Hematopoietic multipotent progenitor cell treated with erythropoietin and hydrocortisone succinate and interleukin-3 and kit ligand, for 4 days (in vitro differentiated cells): ENCODE measurements around the gene LRCH2.
A peak's percentile ranks its signal among the peaks of the same experiment; 100 is the strongest.
"Not testable (repeated sequence)": the region's sequence is repeated elsewhere in the genome, so short reads cannot be mapped to it uniquely, and the experiment has no call there.

ENCODE experiments used
- DNase-seq: peaks from one replicate; pipeline ENCODE4 v3.0.0-alpha.2; 2015

Gene LRCH2

GRCh38 chrX:115233497-115234455 is at the start of gene LRCH2:
LRCH2 (minus strand) TSS chrX:115234096; CDS start chrX:115234041, 55 bp downstream.
- peak; percentile 15 for DNase-seq

GRCh38 chrX:115269051-115269683 is 35.3 kb upstream of the LRCH2 start:
- no peak for DNase-seq

GRCh38 chrX:115268421-115268820 is 34.5 kb upstream of the LRCH2 start:
- peak; percentile 9 for DNase-seq

GRCh38 chrX:115266300-115266699 is 32.4 kb upstream of the LRCH2 start:
- no peak for DNase-seq

GRCh38 chrX:115264009-115264408 is 30.1 kb upstream of the LRCH2 start:
- no peak for DNase-seq

- no peak for DNase-seq
These were observed 27.3 kb upstream of the LRCH2 start for GRCh38 chrX:115261148-115261547.

- DNase-seq = no peak
These were observed 26.4 kb upstream of the LRCH2 start for GRCh38 chrX:115260330-115260729.

- peak; percentile 13 for DNase-seq
These were observed 25.5 kb upstream of the LRCH2 start for GRCh38 chrX:115259238-115259875.

- DNase-seq = no peak
These were observed 23.8 kb upstream of the LRCH2 start for GRCh38 chrX:115257711-115258110.

GRCh38 chrX:115255003-115255402 is 21.1 kb upstream of the LRCH2 start:
- DNase-seq = no peak

- no peak for DNase-seq
These were observed 17.8 kb upstream of the LRCH2 start for GRCh38 chrX:115251458-115252233.

- DNase-seq = no peak
These were observed 3.2 kb upstream of the LRCH2 start for GRCh38 chrX:115237056-115237455.

- no peak for DNase-seq
These were observed 2.7 kb upstream of the LRCH2 start for GRCh38 chrX:115236560-115236959.

GRCh38 chrX:115234461-115234860 is 565 bp upstream of the LRCH2 start:
- DNase-seq = no peak

GRCh38 chrX:115232933-115233496 is 881 bp downstream of the LRCH2 start:
- DNase-seq = no peak

- no peak for DNase-seq
These were observed 4.4 kb downstream of the LRCH2 start for GRCh38 chrX:115229337-115230003.

GRCh38 chrX:115226929-115227328 is 7.0 kb downstream of the LRCH2 start:
- DNase-seq = peak; percentile 30

- DNase-seq = not testable (repeated sequence)
These were observed 16.6 kb downstream of the LRCH2 start for GRCh38 chrX:115217346-115217745.

GRCh38 chrX:115214605-115215004 is 19.3 kb downstream of the LRCH2 start:
- DNase-seq = no peak

- DNase-seq = no peak
These were observed 19.7 kb downstream of the LRCH2 start for GRCh38 chrX:115214151-115214550.

- not testable (repeated sequence) for DNase-seq
These were observed 24.3 kb downstream of the LRCH2 start for GRCh38 chrX:115209547-115209946.

GRCh38 chrX:115204040-115204439 is 29.9 kb downstream of the LRCH2 start:
- no peak for DNase-seq
